Hematopoietic multipotent progenitor cell treated with erythropoietin and hydrocortisone succinate and interleukin-3 and kit ligand, for 6 days (in vitro differentiated cells): ENCODE data around the gene FURIN.
"Not testable (repeated sequence)": the region's sequence is repeated elsewhere in the genome, so short reads cannot be mapped to it uniquely, and the experiment has no call there.

Experiments used
- DNase-seq: peaks from one replicate; pipeline ENCODE4 v3.0.0-alpha.2; 2015

FURIN gene

DNA sequence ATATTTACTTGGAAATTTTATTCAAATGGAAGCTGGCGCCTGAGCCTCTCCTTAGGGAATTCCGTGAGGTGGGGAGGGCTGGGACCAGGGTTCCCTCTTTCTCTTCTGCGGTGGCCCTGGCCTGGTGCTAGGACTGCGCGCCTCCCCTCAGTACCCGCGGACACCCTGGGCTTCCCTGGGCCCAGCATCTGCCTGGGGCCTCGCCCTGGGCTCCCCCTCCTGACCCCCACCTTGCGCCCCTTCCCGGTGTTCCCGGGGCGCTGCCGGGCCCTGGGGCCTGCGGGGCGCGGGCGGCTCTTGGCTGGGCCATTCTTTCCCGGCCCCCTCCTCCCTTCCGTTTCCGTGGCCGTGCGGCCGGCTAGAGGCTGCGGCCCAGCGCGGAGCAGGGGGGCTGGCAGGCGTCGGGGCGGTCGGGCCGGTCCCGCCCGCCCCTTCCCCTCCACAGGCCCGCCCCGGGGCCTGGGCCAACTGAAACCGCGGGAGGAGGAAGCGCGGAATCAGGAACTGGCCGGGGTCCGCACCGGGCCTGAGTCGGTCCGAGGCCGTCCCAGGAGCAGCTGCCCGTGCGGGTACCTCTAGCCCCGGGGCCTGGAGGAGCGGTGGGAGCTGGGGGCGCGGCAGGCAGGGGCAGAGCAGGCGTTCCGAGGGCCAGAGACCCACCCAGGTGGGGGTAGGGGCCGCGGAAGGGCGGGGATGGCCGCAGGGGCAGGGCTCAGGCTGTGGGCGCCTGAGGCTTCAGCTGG, 15.8 kb downstream of the FURIN start, which contains the start of gene FES:
Gene FES, plus strand, starts transcription at position 529 of the 743 bp plus-strand sequence. CDS start 542 bp downstream, outside the sequence.
- DNase-seq: peak; percentile 79

DNA sequence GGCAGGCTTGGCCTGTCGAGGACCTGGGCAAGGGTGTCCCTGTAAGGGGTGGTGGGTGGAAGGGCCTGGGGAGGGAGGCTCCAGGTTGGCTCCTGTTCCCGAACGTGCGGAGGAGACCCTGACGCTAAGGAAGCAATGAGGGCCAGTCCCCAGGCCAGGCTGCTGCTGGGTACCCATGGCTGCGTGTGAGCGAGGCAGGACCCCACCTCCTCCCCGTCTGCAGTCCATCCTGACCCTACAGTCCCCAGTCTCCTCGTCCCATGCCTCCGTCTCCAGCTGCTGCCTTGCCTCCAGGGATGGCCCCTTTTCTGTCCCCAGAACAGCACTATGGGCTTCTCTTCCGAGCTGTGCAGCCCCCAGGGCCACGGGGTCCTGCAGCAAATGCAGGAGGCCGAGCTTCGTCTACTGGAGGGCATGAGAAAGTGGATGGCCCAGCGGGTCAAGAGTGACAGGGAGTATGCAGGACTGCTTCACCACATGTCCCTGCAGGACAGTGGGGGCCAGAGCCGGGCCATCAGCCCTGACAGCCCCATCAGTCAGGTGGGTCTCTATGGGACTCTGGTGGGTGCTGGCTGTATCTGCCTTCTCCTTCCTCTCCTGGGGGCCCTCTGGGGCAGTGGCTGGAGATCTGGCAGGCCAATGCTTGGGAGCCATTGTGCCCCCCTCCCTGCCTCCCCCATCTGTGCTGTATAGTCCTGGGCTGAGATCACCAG, 16.5 kb downstream of the FURIN start:
- peak; percentile 47 for DNase-seq

DNA sequence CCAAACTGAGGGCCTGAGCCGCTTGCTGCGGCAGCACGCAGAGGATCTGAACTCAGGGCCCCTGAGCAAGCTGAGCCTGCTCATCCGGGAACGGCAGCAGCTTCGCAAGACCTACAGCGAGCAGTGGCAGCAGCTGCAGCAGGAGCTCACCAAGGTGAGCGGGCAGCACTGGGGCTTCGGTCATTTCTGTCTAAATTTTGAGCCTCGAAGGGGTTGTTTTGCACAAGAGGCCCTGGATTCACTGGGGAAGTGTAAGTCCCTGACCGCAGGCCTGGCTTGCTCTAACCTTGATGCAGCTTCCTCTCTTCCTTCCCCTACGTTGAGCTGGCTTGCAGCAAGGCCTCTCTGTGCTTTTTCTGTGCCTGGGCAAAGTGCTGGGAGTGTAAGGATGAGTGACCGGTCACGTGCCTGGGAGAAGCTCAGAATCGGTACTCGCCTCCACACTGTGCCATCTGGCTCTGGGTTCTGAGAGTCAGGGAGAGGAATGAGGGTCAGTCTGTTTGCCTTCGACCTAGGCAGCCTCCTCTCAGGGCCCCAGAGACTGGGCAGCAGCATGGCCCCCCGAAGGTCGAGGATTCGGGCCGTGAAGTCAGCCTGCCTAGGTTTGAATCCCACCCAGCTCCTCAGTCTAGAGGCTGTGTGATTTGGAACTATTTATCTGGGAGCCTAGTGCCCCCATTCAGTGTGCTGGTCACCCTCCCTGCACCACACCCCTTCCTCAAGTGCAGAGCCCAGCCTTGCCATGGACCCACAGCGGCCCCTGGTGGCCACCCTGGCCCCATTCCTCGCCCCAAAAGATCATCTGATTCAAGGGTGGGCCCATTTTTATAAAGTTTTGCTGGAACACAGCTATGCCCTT, 17.3 kb downstream of the FURIN start:
- peak; percentile 93 for DNase-seq

DNA sequence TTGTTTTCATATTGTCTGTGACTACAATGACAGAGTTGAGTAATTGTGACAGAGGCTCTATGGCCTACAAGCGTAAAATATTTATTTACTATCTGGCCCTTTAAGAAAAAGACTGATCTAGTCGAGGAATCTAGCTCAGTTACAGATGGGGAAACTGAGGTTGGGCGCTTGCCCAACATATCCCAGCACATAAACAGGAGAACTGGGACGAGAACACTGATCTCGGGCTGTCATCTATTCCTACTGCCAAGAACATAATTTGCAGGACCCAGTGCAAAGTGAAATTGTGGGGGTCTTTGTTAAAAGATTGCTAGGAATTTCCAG, 17.9 kb downstream of the FURIN start:
- no peak for DNase-seq

DNA sequence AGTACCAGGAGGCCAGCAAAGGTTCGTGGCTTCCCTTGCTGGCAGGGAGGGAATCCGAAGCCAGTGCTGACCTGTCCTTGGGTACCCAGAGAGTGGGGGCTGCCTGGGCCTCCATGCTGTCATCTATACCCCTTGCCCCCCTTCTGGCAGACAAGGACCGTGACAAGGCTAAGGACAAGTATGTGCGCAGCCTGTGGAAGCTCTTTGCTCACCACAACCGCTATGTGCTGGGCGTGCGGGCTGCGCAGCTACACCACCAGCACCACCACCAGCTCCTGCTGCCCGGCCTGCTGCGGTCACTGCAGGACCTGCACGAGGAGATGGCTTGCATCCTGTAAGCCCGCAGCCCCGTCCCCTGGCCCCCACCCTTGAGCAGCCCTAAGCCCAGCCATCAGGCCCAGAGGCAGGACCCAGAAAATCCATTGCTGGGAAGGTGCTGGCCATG, 18.7 kb downstream of the FURIN start:
- DNase-seq: no peak

DNA sequence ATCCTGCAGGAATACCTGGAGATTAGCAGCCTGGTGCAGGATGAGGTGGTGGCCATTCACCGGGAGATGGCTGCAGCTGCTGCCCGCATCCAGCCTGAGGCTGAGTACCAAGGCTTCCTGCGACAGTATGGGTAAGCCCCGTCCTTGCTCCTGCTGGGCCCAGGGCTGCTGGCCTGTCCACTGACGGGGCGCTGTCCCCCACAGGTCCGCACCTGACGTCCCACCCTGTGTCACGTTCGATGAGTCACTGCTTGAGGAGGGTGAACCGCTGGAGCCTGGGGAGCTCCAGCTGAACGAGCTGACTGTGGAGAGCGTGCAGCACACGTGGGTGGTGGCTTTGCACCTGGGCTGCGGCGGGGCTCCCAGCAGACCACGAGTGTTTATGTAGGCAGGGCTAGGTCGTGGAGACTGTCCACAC, 20.9 kb downstream of the FURIN start:
- DNase-seq: no peak

GRCh38 chr15:90889736-90890456, 21.5 kb downstream of the FURIN start:
- DNase-seq: no peak

DNA sequence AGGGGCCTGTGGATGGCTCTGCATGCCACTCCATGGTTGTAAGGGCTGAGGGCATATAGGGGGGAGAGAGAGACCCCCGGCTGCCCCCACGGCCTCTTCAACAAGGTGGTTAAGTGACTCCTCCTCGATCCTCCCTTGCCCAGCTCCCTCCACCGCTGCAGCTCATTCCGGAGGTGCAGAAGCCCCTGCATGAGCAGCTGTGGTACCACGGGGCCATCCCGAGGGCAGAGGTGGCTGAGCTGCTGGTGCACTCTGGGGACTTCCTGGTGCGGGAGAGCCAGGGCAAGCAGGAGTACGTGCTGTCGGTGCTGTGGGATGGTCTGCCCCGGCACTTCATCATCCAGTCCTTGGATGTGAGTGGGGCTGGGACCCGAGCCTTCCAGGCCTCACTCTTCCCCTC, 22.5 kb downstream of the FURIN start:
- no peak for DNase-seq

DNA sequence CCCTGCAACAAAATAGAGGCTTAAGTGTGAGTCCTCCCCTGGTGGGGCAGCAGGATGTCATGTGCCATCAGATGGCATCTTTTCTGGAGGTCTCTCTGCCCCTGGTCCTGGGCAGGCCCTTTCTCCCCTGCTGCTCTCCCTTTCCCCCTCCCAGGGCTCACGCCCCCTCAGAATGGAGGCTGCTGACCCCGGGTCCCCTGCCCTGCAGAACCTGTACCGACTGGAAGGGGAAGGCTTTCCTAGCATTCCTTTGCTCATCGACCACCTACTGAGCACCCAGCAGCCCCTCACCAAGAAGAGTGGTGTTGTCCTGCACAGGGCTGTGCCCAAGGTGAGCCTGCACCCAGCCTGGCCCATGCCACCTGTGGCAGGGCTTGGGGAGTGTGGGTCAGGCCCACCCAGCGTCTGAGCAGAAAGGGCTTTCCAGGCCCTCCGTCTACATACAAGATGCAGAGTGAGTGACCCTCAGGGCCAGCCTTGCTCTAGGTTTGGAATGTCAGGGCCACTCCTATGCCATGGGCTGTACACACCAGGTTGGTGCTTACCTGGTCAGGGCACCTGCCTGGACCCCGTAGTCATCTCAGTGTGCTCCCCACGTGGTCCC, 23.1 kb downstream of the FURIN start:
- no peak for DNase-seq

DNA sequence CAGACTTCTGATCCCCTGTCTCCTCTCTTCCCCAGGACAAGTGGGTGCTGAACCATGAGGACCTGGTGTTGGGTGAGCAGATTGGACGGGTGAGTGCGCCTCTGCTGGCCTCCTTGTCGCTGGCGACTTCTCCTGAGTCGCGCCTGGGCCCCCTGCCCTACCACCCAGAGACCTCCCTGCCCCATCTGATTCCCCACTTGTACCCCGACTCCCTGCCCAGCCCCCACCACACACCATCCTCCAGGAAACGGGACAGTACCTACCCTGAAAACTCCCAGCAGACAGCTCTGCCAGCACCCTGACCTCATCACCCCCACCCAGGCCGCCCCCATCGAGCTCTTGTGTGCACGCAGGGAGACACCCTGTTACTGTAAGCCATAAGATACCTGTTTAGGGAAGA, 23.6 kb downstream of the FURIN start:
- DNase-seq: no peak

- no peak for DNase-seq
These were observed 24.2 kb downstream of the FURIN start for GRCh38 chr15:90892498-90893174.

DNA sequence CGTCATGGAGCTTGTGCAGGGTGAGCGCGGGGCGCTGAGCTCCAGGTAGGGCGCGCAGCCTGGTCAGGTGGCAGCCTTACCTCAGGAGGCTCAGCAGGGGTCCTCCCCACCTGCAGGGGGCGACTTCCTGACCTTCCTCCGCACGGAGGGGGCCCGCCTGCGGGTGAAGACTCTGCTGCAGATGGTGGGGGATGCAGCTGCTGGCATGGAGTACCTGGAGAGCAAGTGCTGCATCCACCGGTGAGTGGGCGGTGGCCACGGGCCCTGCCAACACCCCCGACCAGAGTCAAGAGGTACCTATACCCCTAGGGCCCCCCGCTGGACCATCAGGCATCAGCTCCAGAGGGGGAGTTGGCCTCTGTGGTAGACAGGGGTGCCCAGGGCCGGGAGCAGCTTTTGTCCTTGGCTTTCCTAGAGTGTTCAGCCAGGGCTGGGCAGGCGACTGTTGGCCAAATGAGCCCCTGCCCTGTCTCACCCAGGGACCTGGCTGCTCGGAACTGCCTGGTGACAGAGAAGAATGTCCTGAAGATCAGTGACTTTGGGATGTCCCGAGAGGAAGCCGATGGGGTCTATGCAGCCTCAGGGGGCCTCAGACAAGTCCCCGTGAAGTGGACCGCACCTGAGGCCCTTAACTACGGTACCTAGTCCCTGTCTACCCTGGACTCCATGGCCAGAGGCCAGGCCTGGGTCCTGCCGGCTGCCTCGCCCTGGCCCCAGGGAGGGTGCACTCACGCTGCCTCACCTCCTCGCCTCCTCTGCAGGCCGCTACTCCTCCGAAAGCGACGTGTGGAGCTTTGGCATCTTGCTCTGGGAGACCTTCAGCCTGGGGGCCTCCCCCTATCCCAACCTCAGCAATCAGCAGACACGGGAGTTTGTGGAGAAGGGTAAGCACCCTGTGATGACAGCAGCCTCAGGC, 25.0 kb downstream of the FURIN start:
- no peak for DNase-seq

DNA sequence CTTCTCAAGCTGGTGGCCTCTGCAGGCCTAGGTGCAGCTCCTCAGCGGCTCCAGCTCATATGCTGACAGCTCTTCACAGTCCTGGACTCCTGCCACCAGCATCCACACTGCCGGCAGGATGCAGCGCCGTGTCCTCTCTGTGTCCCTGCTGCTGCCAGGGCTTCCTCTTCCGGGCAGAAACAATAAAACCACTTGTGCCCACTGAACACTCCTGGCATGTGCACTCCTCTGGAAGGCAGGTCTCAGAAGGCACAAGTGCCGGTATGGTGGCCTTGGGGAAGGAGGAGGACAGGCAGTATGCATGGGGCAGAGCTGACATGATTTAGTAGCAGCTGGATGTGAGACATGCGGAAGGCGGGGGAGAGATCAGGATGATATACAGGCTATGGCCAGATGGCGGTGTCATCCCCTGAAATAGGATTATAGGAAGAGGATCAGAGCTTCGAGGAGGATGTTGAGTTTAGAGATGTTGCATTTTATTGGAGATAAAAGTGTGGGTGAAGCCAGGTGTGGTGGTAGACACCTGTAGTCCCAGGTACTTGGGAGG, 27.3 kb downstream of the FURIN start:
- peak; percentile 73 for DNase-seq

DNA sequence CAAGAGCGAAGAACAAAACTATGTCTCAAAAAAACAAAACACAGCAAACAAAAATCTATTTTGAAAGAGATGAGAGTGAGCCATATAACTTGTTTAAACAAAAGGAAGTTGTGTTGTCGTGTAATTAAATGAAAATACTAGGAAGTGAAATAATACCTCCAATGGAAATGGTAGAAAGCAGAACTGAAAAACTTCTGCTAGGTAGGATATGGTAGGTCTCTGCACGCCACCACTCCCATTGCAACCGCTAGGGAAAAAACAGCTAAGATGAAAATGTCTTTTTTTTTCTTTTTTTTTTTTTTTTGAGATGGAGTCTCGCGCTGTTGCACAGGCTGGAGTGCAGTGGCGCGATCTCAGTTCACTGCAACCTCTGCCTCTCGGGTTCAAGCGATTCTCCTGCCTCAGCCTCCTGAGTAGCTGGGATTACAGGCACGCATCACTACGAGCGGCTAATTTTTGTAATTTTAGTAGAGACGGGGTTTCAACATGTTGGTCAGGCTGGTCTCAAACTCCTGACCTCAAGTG, 28.8 kb downstream of the FURIN start:
- DNase-seq: not testable (repeated sequence)

GRCh38 chr15:90901175-90902039, 33.0 kb downstream of the FURIN start:
- DNase-seq: peak; percentile 99

- DNase-seq: peak; percentile 79
These were observed 33.9 kb downstream of the FURIN start for GRCh38 chr15:90902040-90902839.

GRCh38 chr15:90902840-90903732, 34.7 kb downstream of the FURIN start, which contains the start of gene MAN2A2:
MAN2A2 (plus strand) TSS chr15:90903302; CDS start chr15:90904208, 906 bp downstream.
- DNase-seq: peak; percentile 96
